Measurements from ENCODE around the gene NSUN4.
"Not testable (repeated sequence)": the region's sequence is repeated elsewhere in the genome, so short reads cannot be mapped to it uniquely, and the experiment has no call there.

Gene NSUN4

DNA sequence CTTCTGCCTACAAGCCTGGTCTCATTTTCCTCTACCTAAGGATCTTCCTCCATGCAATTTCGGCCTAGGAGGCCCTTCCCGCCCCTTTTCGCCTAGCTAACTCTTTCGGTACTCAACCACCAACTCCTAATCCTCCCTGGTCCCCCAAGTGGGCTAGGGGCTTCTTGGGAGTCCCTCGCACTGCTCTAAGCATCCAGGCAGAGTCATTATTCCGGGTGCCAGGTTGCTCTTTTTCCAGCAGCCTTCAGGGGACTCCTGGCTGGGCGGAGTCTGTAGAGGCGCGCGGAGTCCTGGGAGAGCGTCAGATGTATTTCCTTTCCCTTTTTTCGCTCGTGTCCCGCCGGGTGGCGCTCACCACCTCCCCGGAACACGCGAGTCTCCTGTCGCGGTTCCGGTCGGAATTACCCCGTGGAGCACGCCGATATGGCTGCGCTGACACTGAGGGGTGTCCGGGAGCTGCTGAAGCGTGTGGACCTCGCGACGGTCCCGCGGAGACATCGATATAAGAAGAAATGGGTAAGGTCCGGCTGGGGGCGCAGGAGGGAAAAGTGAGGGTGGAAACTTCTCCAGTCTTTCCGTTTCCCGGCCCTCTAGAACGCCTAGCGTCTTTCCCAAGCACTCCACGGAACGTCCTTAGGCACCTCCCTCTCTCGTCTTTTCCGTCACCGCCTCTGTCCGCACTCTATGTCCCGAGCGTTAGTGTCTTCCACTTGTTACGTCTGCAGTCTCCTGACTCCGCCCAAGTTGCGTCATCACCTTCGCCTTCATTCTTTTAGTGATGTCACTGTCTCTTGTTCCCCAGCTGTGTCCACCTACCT, at the start of gene NSUN4:
Gene NSUN4 (plus strand): TSS at position 404 of the 818 bp plus-strand sequence. CDS start 20 bp downstream, at position 424.
- peak; percentile 57 to 74 (median 66) for DNase-seq (ENCODE audit: low read depth in 3 of 3, low spot score in 1 of 3)

GRCh38 chr1:46295306-46295705, 45.3 kb upstream of the NSUN4 start:
- no peak for DNase-seq (ENCODE audit: low read depth in 3 of 3, low spot score in 1 of 3)

DNA sequence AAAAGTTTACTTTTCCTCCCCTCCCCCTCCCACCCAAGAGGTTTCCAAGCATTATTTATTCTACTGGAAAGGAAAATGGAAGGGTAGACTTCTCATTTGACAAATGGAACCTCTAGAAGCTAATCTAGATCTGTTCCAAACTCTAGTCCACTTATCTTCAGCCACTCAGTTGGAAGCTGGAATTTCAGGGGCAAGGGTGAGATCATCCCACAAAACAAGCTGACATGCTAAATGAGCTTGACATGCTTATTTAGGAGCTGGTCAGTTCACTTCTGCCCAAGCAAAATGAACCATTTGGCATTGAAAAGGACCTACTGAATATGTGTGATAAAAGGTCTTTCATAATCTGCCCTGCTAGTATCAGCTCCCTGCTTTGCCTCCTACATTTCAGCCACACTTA, 42.2 kb upstream of the NSUN4 start:
- no peak for DNase-seq (ENCODE audit: low read depth in 3 of 3, low spot score in 1 of 3)

- DNase-seq (ENCODE audit: low read depth in 3 of 3, low spot score in 1 of 3): no peak
Observed at GRCh38 chr1:46300673-46301405, 39.8 kb upstream of the NSUN4 start.

GRCh38 chr1:46301406-46301807, 39.2 kb upstream of the NSUN4 start:
- DNase-seq (ENCODE audit: low read depth in 3 of 3, low spot score in 1 of 3): no peak

- DNase-seq (ENCODE audit: low read depth in 3 of 3, low spot score in 1 of 3): peak in 1 of 3 donors; percentile 29
Observed at GRCh38 chr1:46301808-46302640, 38.6 kb upstream of the NSUN4 start.

GRCh38 chr1:46302641-46303037, 38.0 kb upstream of the NSUN4 start:
- no peak for DNase-seq (ENCODE audit: low read depth in 3 of 3, low spot score in 1 of 3)

GRCh38 chr1:46303038-46303871, 37.4 kb upstream of the NSUN4 start, which contains the start of the genes LRRC41 and UQCRH:
Gene LRRC41, minus strand, starts transcription at chr1:46303616. Its CDS starts 294 bp downstream, at chr1:46303322.
Gene UQCRH, plus strand, starts transcription at chr1:46303698. Its CDS starts 69 bp downstream, at chr1:46303767.
- peak; percentile 84 to 91 (median 88) for DNase-seq (ENCODE audit: low read depth in 3 of 3, low spot score in 1 of 3)

- DNase-seq (ENCODE audit: low read depth in 3 of 3, low spot score in 1 of 3): no peak
Observed at GRCh38 chr1:46303872-46304326, 36.7 kb upstream of the NSUN4 start.

DNA sequence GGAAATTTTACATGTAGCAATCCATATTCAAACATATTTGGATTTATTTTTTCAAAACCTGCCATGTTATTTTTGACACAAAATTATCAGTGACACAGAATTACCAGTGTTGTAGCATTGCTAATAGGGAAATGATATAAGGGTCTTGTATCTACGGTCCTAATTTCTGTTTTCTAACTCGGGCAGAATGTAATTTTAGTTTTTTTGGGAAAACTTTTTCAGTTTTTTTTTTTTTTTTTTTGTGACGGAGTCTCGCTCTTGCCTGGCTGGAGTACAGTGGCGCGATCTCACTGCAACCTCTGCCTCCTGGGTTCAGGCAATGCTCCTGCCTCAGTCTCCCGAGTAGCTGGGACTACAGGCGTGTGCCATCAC, 34.5 kb upstream of the NSUN4 start:
- no peak for DNase-seq (ENCODE audit: low read depth in 3 of 3, low spot score in 1 of 3)

GRCh38 chr1:46309401-46310159, 31.0 kb upstream of the NSUN4 start:
- DNase-seq (ENCODE audit: low read depth in 3 of 3, low spot score in 1 of 3): no peak

GRCh38 chr1:46310321-46310720, 30.3 kb upstream of the NSUN4 start:
- no peak for DNase-seq (ENCODE audit: low read depth in 3 of 3, low spot score in 1 of 3)

- DNase-seq (ENCODE audit: low read depth in 3 of 3, low spot score in 1 of 3): no peak
Observed at GRCh38 chr1:46315669-46316403, 24.8 kb upstream of the NSUN4 start.

GRCh38 chr1:46317323-46317722, 23.3 kb upstream of the NSUN4 start:
- DNase-seq (ENCODE audit: low read depth in 3 of 3, low spot score in 1 of 3): no peak

DNA sequence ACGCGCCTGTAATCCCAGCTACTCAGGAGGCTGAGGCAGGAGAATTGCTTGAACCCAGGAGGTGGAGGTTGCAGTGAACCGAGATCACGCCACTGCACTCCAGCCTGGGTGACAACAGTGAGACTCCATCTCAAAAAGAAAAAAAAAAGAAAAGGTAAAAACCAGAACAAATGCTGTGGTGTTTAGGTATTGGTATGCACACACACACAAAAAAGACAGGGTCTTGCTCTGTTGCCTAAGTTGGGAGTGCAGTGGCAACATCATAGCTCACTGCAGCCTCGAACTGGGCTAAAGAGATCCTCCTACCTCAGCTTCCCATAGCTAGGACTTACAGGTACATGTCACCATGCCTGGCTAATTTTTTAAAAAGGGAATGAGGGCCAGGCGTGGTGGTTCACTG, 21.3 kb upstream of the NSUN4 start:
- DNase-seq (ENCODE audit: low read depth in 3 of 3, low spot score in 1 of 3): not testable (repeated sequence)

GRCh38 chr1:46319960-46320914, 20.4 kb upstream of the NSUN4 start:
- DNase-seq (ENCODE audit: low read depth in 3 of 3, low spot score in 1 of 3): not testable (repeated sequence)

DNA sequence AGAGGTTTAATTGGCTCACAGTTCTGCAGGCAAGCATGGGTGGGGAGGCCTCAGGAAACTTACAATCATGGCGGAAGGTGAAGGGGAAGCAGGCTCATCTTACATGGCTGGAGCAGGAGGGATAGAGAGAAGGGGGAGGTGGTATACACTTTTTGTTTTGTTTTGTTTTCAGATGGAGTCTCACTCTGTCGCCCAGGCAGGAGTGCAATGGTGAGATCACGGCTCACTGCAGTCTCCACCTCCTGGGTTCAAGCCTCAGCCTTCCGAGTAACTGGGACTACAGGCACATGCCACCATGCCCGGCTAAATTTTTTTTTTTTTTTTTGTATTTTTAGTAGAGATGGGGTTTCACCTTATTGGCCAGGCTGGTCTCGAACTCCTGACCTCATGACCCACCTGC, 18.4 kb upstream of the NSUN4 start:
- DNase-seq (ENCODE audit: low read depth in 3 of 3, low spot score in 1 of 3): not testable (repeated sequence)

All from stimulated activated CD4-positive, alpha-beta T cell treated with anti-CD3 and anti-CD28 coated beads, TNF-alpha, amount 100 ng/mL, for 1 hour (primary cell).